ENCODE results near the gene CERK. TPM values are rescaled to one million over a fixed set of nuclear protein-coding genes. Genes with fewer than 3 reads are reported as not detected.
"Not testable (repeated sequence)": the region's sequence is repeated elsewhere in the genome, so short reads cannot be mapped to it uniquely, and the experiment has no call there.

CERK gene
- polyA plus RNA-seq, 10 donors: 16.0 to 31.2 (median 22.0) TPM

- not testable (repeated sequence) for DNase-seq
Measured at GRCh38 chr22:46734213-46734722, 3.8 kb downstream of the CERK start.

GRCh38 chr22:46732513-46732912 is 5.5 kb downstream of the CERK start:
- no peak for DNase-seq

GRCh38 chr22:46732041-46732379 is 6.0 kb downstream of the CERK start:
- no peak for DNase-seq

GRCh38 chr22:46731246-46732040 is 6.6 kb downstream of the CERK start:
- DNase-seq: no peak

GRCh38 chr22:46730568-46731245 is 7.3 kb downstream of the CERK start:
- DNase-seq: no peak

- no peak for DNase-seq
Measured at GRCh38 chr22:46728470-46728869, 9.6 kb downstream of the CERK start.

- DNase-seq: no peak
Measured at GRCh38 chr22:46727813-46728364, 10.2 kb downstream of the CERK start.

GRCh38 chr22:46726986-46727317 is 11.1 kb downstream of the CERK start:
- no peak for DNase-seq

- DNase-seq: no peak
Measured at GRCh38 chr22:46726066-46726985, 11.7 kb downstream of the CERK start.

- no peak for DNase-seq
Measured at GRCh38 chr22:46725096-46725495, 13.0 kb downstream of the CERK start.

- no peak for DNase-seq
Measured at GRCh38 chr22:46723882-46724281, 14.2 kb downstream of the CERK start.

GRCh38 chr22:46721501-46722085 is 16.5 kb downstream of the CERK start:
- DNase-seq: no peak

- DNase-seq: no peak
Measured at GRCh38 chr22:46719921-46720320, 18.1 kb downstream of the CERK start.

- no peak for DNase-seq
Measured at GRCh38 chr22:46714550-46714949, 23.5 kb downstream of the CERK start.

GRCh38 chr22:46712288-46712687 is 25.8 kb downstream of the CERK start:
- DNase-seq: no peak

- DNase-seq: no peak
Measured at GRCh38 chr22:46710806-46711205, 27.2 kb downstream of the CERK start.

- DNase-seq: no peak
Measured at GRCh38 chr22:46708766-46709330, 29.2 kb downstream of the CERK start.

GRCh38 chr22:46707827-46708570 is 30.1 kb downstream of the CERK start:
- DNase-seq: no peak

GRCh38 chr22:46707305-46707704 is 30.7 kb downstream of the CERK start:
- DNase-seq: no peak

- no peak for DNase-seq
Measured at GRCh38 chr22:46706060-46706459, 32.0 kb downstream of the CERK start.

GRCh38 chr22:46703996-46704370 is 34.1 kb downstream of the CERK start:
- no peak for DNase-seq
